H1 (cell line): Measurements from ENCODE around the gene FHIT. TPM values are rescaled to one million over a fixed set of nuclear protein-coding genes. Genes with fewer than 3 reads are reported as not detected.

ENCODE experiments used
- KDM4A ChIP-seq: IDR thresholded peaks from one replicate; pipeline ENCODE4 v1.7.1; 2012; ENCODE audit warnings: low read depth, mild to moderate bottlenecking, moderate library complexity, low read length, inconsistent platforms; ENCODE audit not compliant: severe bottlenecking
- SIX5 ChIP-seq: IDR thresholded peaks from 2 replicates; pipeline ENCODE4 v1.6.1; 2011; ENCODE audit warnings: mild to moderate bottlenecking, low read depth, low read length
- TAF7 ChIP-seq: optimal IDR thresholded peaks from 2 replicates; pipeline ENCODE3; 2011; ENCODE audit warnings: low read depth, mild to moderate bottlenecking, inconsistent platforms, low read length, moderate library complexity, borderline replicate concordance
- polyA plus RNA-seq, 7 experiments: library from polyadenylated mRNA; depleted of rRNA in 3 of 7; stranded (reverse) in 5 of 7; unstranded in 2 of 7; fragments of >200 nt in 5 of 7; fragments of 200-250 nt in 2 of 7; gene quantifications; 1 replicate in 5 of 7; 2 replicates in 1 of 7; 4 replicates in 1 of 7; pipeline versions ENCODE4 v1.2.1 to v1.2.3, GENCODE V29; 2011 to 2013; ENCODE audit warnings: missing spikeins in 2 of 7, mixed read lengths in 2 of 7
- total RNA-seq: library from RNA; stranded (reverse); fragmentation: NEBNext Ultra II Directional; extraction: Animal tissue kit (Norgen Biotek cat#: 25700); gene quantifications from 2 replicates; pipeline ENCODE4 v1.2.1, GENCODE V29; 2021

FHIT gene
- total and polyA plus RNA-seq, 2 of the 8 experiments (the other 6 are each of a cell fraction or from before 2014, with no cell fraction given), result 1.2 to 3.2 TPM

- TF ChIP-seq KDM4A (no peak), TAF7 (no peak), SIX5 (no peak)
Measured at GRCh38 chr3:59843821-59844220, 1407.4 kb downstream of the FHIT start (continued).
